KBM-7 (cell line): ENCODE results near the gene LRP1B.
"Not testable (repeated sequence)": the region's sequence is repeated elsewhere in the genome, so short reads cannot be mapped to it uniquely, and the experiment has no call there.

ENCODE experiments used
- DNase-seq: peaks from one replicate; pipeline ENCODE4 v3.0.0-alpha.2; 2015
- in situ Hi-C: fragments of 300-500 bp; cut with MboI; formaldehyde crosslinking; loops from 2 replicates; pipeline ENCODE4 v1.14.3; 2020; ENCODE audit warnings: low sequenced_read_pairs, low pct_unique_long_range_greater_than_20kb, mixed read lengths

The LRP1B gene

GRCh38 chr2:141835103-141835502 is 295.7 kb downstream of the LRP1B start:
- in situ Hi-C loops: no loop called here
- DNase-seq: no peak

- in situ Hi-C loops: no loop called here
- no peak for DNase-seq
Observed at GRCh38 chr2:141828761-141829160, 302.1 kb downstream of the LRP1B start.

GRCh38 chr2:141824790-141825189 is 306.0 kb downstream of the LRP1B start:
- in situ Hi-C loops: no loop called here
- DNase-seq: no peak

GRCh38 chr2:141820893-141821292 is 309.9 kb downstream of the LRP1B start:
- in situ Hi-C loops: no loop called here
- no peak for DNase-seq

GRCh38 chr2:141815320-141815719 is 315.5 kb downstream of the LRP1B start:
- DNase-seq, in situ Hi-C loops: not testable (repeated sequence)

- in situ Hi-C loops: no loop called here
- DNase-seq: no peak
Observed at GRCh38 chr2:141814150-141814549, 316.7 kb downstream of the LRP1B start.

GRCh38 chr2:141810148-141810547 is 320.7 kb downstream of the LRP1B start:
- in situ Hi-C loops: no loop called here
- no peak for DNase-seq

- DNase-seq: no peak
- in situ Hi-C loops: no loop called here
Observed at GRCh38 chr2:141806090-141806489, 324.7 kb downstream of the LRP1B start.

- in situ Hi-C loops: no loop called here
- no peak for DNase-seq
Observed at GRCh38 chr2:141805302-141805701, 325.5 kb downstream of the LRP1B start.

GRCh38 chr2:141796449-141796848 is 334.4 kb downstream of the LRP1B start:
- DNase-seq: no peak
- in situ Hi-C loops: no loop called here

GRCh38 chr2:141791521-141791920 is 339.3 kb downstream of the LRP1B start:
- in situ Hi-C loops: no loop called here
- DNase-seq: no peak

- no peak for DNase-seq
- in situ Hi-C loops: no loop called here
Observed at GRCh38 chr2:141782574-141782973, 348.2 kb downstream of the LRP1B start.

GRCh38 chr2:141778315-141778835 is 352.4 kb downstream of the LRP1B start:
- in situ Hi-C loops: no loop called here
- no peak for DNase-seq

- DNase-seq: no peak
- in situ Hi-C loops: no loop called here
Observed at GRCh38 chr2:141770530-141770929, 360.3 kb downstream of the LRP1B start.

GRCh38 chr2:141767691-141768090 is 363.1 kb downstream of the LRP1B start:
- in situ Hi-C loops: no loop called here
- no peak for DNase-seq

- in situ Hi-C loops: no loop called here
- no peak for DNase-seq
Observed at GRCh38 chr2:141767051-141767450, 363.8 kb downstream of the LRP1B start.

GRCh38 chr2:141766225-141766624 is 364.6 kb downstream of the LRP1B start:
- DNase-seq: no peak
- in situ Hi-C loops: no loop called here

GRCh38 chr2:141748616-141749015 is 382.2 kb downstream of the LRP1B start:
- in situ Hi-C loops: no loop called here

GRCh38 chr2:141741652-141742051 is 389.2 kb downstream of the LRP1B start:
- in situ Hi-C loops: no loop called here
- DNase-seq: no peak

More at GRCh38 chr2:141748616-141749015, 382.2 kb downstream of the LRP1B start:
- no peak for DNase-seq

GRCh38 chr2:141737492-141738255 is 393.1 kb downstream of the LRP1B start:
- in situ Hi-C loops: no loop called here
- no peak for DNase-seq

- no peak for DNase-seq
- in situ Hi-C loops: no loop called here
Observed at GRCh38 chr2:141736466-141736865, 394.4 kb downstream of the LRP1B start.
